ENCODE results near the gene COPS6. TPM values are rescaled to one million over a fixed set of nuclear protein-coding genes. Genes with fewer than 3 reads are reported as not detected.

Gene COPS6
- total RNA-seq, 2 experiments from 2014 or later, result 79.0 to 83.9 TPM

- POLR2A ChIA-PET, result no interaction called here
- intact Hi-C loops (cut with DNase I, micrococcal nuclease), result no loop called here
- Histone ChIP-seq H3K9me3 (ENCODE audit: control insufficient read depth in 1 of 2, insufficient read depth in 1 of 2, low read length in 2 of 2) (no peaks in the 10 kb centered on the region), H3K27me3 (ENCODE audit: control insufficient read depth in 1 of 2, insufficient read depth in 2 of 2, low read length in 2 of 2) (no peaks in the 10 kb centered on the region), H3K4me1 (ENCODE audit: insufficient read depth, low read length) (peaks cover 12% of the 10 kb centered on the region), H3K4me3 (ENCODE audit: low read length) (no peak overlapping the region), H3K36me3 (ENCODE audit: insufficient read depth, low read length) (peaks cover 53% of the 10 kb centered on the region), H3K27ac (ENCODE audit: low read depth in 1 of 2, low read length in 2 of 2) (no peak overlapping the region)
- no peaks in the 10 kb centered on the region for H3K27me3 Mint-ChIP-seq
- TF ChIP-seq CTCF (IDR thresholded peaks at IDR 0.05), result no peak
- CTCF ChIA-PET, result no interaction called here
- H3K27ac Mint-ChIP-seq, result no peak overlapping the region
- H3K4me3 Mint-ChIP-seq, result no peak overlapping the region
- peaks cover 5% of the 10 kb centered on the region for H3K4me1 Mint-ChIP-seq (ENCODE audit: low read depth)
- peaks cover 56% of the 10 kb centered on the region for H3K36me3 Mint-ChIP-seq (ENCODE audit: low read depth)
- DNase-seq (no peak), ATAC-seq (ENCODE audit: poor library complexity) (no peak)
- H3K9me3 Mint-ChIP-seq, result no peaks in the 10 kb centered on the region
These were observed 17.9 kb downstream of the COPS6 start for GRCh38 chr7:100106633-100107032.

- Mint-ChIP-seq H3K9me3 (no peaks in the 10 kb centered on the region), H3K4me1 (ENCODE audit: low read depth) (peaks cover 5% of the 10 kb centered on the region), H3K27ac (no peak overlapping the region), H3K36me3 (ENCODE audit: low read depth) (peaks cover 61% of the 10 kb centered on the region), H3K4me3 (no peak overlapping the region), H3K27me3 (no peaks in the 10 kb centered on the region)
- Histone ChIP-seq H3K4me3 (ENCODE audit: low read length) (no peak overlapping the region), H3K4me1 (ENCODE audit: insufficient read depth, low read length) (peaks cover 6% of the 10 kb centered on the region), H3K36me3 (ENCODE audit: insufficient read depth, low read length) (peaks cover 59% of the 10 kb centered on the region), H3K27me3 (ENCODE audit: control insufficient read depth in 1 of 2, insufficient read depth in 2 of 2, low read length in 2 of 2) (no peaks in the 10 kb centered on the region), H3K27ac (ENCODE audit: low read depth in 1 of 2, low read length in 2 of 2) (no peak overlapping the region), H3K9me3 (ENCODE audit: control insufficient read depth in 1 of 2, insufficient read depth in 1 of 2, low read length in 2 of 2) (no peaks in the 10 kb centered on the region)
- no peak for ATAC-seq (ENCODE audit: poor library complexity)
- no peak for DNase-seq
- TF ChIP-seq CTCF (IDR thresholded peaks at IDR 0.05), result no peak
- POLR2A ChIA-PET, result no interaction called here
- intact Hi-C loops (cut with DNase I, micrococcal nuclease), result no loop called here
- CTCF ChIA-PET, result no interaction called here
These were observed 18.5 kb downstream of the COPS6 start for GRCh38 chr7:100107125-100107737.

GRCh38 chr7:100107890-100108289, 19.1 kb downstream of the COPS6 start:
- no peak overlapping the region for H3K27ac Mint-ChIP-seq
- H3K36me3 ChIP-seq (ENCODE audit: insufficient read depth, low read length), result peaks cover 64% of the 10 kb centered on the region
- H3K4me1 ChIP-seq (ENCODE audit: insufficient read depth, low read length), result no peaks in the 10 kb centered on the region
- ChIA-PET CTCF (no interaction called here), POLR2A (no interaction called here)
- intact Hi-C loops (cut with DNase I, micrococcal nuclease), result no loop called here
- no peaks in the 10 kb centered on the region for H3K9me3 ChIP-seq (ENCODE audit: control insufficient read depth in 1 of 2, insufficient read depth in 1 of 2, low read length in 2 of 2)
- H3K27me3 Mint-ChIP-seq, result no peaks in the 10 kb centered on the region
- ATAC-seq (ENCODE audit: poor library complexity) (no peak), DNase-seq (no peak)
- no peaks in the 10 kb centered on the region for H3K9me3 Mint-ChIP-seq
- no peaks in the 10 kb centered on the region for H3K27me3 ChIP-seq (ENCODE audit: control insufficient read depth in 1 of 2, insufficient read depth in 2 of 2, low read length in 2 of 2)
- H3K36me3 Mint-ChIP-seq (ENCODE audit: low read depth), result peaks cover 67% of the 10 kb centered on the region
- no peak overlapping the region for H3K4me3 ChIP-seq (ENCODE audit: low read length)
- H3K4me3 Mint-ChIP-seq, result no peak overlapping the region
- no peak for TF ChIP-seq CTCF (IDR thresholded peaks at IDR 0.05)
- no peaks in the 10 kb centered on the region for H3K4me1 Mint-ChIP-seq (ENCODE audit: low read depth)
- H3K27ac ChIP-seq (ENCODE audit: low read depth in 1 of 2, low read length in 2 of 2), result no peak overlapping the region

Data from CD4-positive, alpha-beta T cell (primary cell).